Measurements from ENCODE around the gene ZNF556. TPM values are rescaled to one million over a fixed set of nuclear protein-coding genes. Genes with fewer than 3 reads are reported as not detected.

ZNF556 gene
- total RNA-seq, 1 experiment from 2014 or later = not detected

DNA sequence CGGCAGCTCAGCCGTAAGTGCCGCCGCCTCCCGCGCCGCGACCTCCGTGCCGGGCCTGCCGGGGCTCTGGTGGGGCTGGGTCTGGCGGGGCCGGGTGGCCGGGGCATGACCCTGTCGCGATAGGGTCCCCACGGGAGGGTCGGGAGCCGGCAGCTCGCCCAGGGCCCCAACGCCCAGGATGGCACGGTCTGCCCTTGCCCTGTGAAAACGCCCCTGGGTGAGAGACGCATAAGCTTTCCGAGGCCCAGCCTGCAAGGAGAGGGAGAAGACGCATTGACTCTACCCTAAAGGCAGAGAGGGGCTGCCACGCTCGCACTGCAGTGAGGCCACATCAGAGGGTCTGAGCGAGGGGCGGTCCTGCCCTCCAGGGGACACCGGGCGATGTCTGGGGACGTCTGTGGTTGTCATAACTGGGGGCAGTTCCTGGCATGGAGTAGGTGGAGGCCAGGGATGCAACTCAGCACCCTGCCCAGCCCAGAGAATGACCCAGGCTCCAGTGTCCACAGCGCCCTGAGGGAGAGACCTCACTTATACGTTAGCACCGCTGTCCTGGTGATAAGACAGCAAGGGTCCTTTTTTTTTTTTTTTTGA, 46.9 kb upstream of the ZNF556 start:
- H2AFZ ChIP-seq (ENCODE audit: low read depth, low read length, poor library complexity, severe bottlenecking) = no peak overlapping the region
- DNase-seq (ENCODE audit: low read depth, low spot score) (no peak), ATAC-seq (peak; percentile 35)
- H4K20me1 ChIP-seq (ENCODE audit: insufficient read depth) = no peaks in the 10 kb centered on the region
- H3K9me3 ChIP-seq (ENCODE audit: control insufficient read depth in 1 of 2, insufficient read depth in 1 of 2, low read depth in 1 of 2, low read length in 2 of 2) = no peaks in the 10 kb centered on the region
- ChIA-PET CTCF (no interaction called here), RAD21 (ENCODE audit: low non-redundant PET in 1 of 2, low total read pairs in 2 of 2, uncharacterized antibody in 2 of 2, unreplicated experiment in 2 of 2) (no interaction called here), POLR2A (interaction anchor here (0.6 kb wide), 1 partner anchor 917 kb away, joined by 4 read pairs; no protein-coding TSS in a partner anchor)
- H3K4me3 ChIP-seq (replicated peaks in 1 of 2; ENCODE audit: low read depth in 1 of 2, low read length in 2 of 2) = peak overlapping the region; percentile 65 to 95
- peak overlapping the region; percentile 53; the same call in 1 of the 2 replicates for H3K27ac ChIP-seq (ENCODE audit: low read depth, low read length)
- no peaks in the 10 kb centered on the region for H3K9me2 ChIP-seq (ENCODE audit: insufficient read depth)
- peaks cover 6 to 18% of the 10 kb centered on the region in 2 experiments for H3K4me1 ChIP-seq (ENCODE audit: control insufficient read depth in 1 of 2, insufficient read depth in 2 of 2, low read length in 2 of 2)
- no peaks in the 10 kb centered on the region for H3K27me3 ChIP-seq (ENCODE audit: insufficient read depth, low read length)
- no peaks in the 10 kb centered on the region for H3K36me3 ChIP-seq (ENCODE audit: control insufficient read depth in 1 of 2, insufficient read depth in 2 of 2, low read length in 2 of 2)
- H3K9ac ChIP-seq (ENCODE audit: low read length) = peak overlapping the region; percentile 79
- peak overlapping the region; percentile 98 for H3K4me2 ChIP-seq (ENCODE audit: low read length)
- BruUV-seq (replicated peaks) = no TSS peak
- intact Hi-C loops (cut with micrococcal nuclease) = no loop called here
- peak; percentile 78; the same call in 1 of the 2 replicates for TF ChIP-seq ZFX (IDR thresholded peaks at IDR 0.05)
- TF ChIP-seq, protein P1, sequence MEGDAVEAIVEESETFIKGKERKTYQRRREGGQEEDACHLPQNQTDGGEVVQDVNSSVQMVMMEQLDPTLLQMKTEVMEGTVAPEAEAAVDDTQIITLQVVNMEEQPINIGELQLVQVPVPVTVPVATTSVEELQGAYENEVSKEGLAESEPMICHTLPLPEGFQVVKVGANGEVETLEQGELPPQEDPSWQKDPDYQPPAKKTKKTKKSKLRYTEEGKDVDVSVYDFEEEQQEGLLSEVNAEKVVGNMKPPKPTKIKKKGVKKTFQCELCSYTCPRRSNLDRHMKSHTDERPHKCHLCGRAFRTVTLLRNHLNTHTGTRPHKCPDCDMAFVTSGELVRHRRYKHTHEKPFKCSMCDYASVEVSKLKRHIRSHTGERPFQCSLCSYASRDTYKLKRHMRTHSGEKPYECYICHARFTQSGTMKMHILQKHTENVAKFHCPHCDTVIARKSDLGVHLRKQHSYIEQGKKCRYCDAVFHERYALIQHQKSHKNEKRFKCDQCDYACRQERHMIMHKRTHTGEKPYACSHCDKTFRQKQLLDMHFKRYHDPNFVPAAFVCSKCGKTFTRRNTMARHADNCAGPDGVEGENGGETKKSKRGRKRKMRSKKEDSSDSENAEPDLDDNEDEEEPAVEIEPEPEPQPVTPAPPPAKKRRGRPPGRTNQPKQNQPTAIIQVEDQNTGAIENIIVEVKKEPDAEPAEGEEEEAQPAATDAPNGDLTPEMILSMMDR (IDR thresholded peaks at IDR 0.05 in 2 of 3, conservative IDR thresholded peaks at IDR 0.05 in 1 of 3; ENCODE audit: borderline replicate concordance in 1 of 3, insufficient read depth in 1 of 3, low read depth in 2 of 3, low read length in 2 of 3) = no peak
- H3K79me2 ChIP-seq (ENCODE audit: insufficient read depth, low read length) = 0 out of 2 replicates have a peak, but pooled peaks cover 4% of the 10 kb centered on the region

DNA sequence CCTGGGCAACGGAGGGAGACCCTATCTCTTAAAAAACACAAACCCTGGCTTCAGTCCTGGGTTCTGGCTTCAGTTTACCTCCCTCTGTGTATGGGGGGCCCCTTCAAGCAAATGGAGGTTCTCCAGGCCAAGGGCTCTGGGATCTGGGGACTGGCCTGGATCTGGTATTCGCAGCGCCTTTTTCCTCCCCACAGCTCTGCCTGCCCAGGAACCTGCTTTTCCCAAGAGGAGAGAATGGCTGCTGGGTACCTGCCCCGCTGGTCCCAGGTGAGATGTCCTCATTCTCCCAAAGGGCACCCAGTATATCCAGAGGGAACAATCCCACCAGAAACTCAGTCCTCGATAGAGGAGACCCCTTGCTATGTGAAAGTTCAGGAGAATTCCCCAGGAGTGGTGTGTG, 44.3 kb upstream of the ZNF556 start:
- Histone ChIP-seq H3K27me3 (ENCODE audit: insufficient read depth, low read length) (no peaks in the 10 kb centered on the region), H3K9me3 (ENCODE audit: control insufficient read depth in 1 of 2, insufficient read depth in 1 of 2, low read depth in 1 of 2, low read length in 2 of 2) (no peaks in the 10 kb centered on the region; a peak in 1 of 4 replicates), H4K20me1 (ENCODE audit: insufficient read depth) (no peaks in the 10 kb centered on the region), H3K79me2 (ENCODE audit: insufficient read depth, low read length) (0 out of 2 replicates have a peak, but pooled peaks cover 4% of the 10 kb centered on the region), H3K9ac (ENCODE audit: low read length) (no peak overlapping the region), H3K27ac (ENCODE audit: low read depth, low read length) (no peak overlapping the region), H3K4me3 (replicated peaks in 1 of 2; ENCODE audit: low read depth in 1 of 2, low read length in 2 of 2) (no peak overlapping the region), H2AFZ (ENCODE audit: low read depth, low read length, poor library complexity, severe bottlenecking) (no peak overlapping the region), H3K4me1 (ENCODE audit: control insufficient read depth in 1 of 2, insufficient read depth in 2 of 2, low read length in 2 of 2) (peaks cover 3 to 9% of the 10 kb centered on the region in 2 experiments; a peak in 3 of 4 replicates), H3K4me2 (ENCODE audit: low read length) (no peak overlapping the region), H3K9me2 (ENCODE audit: insufficient read depth) (no peaks in the 10 kb centered on the region), H3K36me3 (ENCODE audit: control insufficient read depth in 1 of 2, insufficient read depth in 2 of 2, low read length in 2 of 2) (no peaks in the 10 kb centered on the region)
- TF ChIP-seq ZFX (IDR thresholded peaks at IDR 0.05) = no peak
- no peak for DNase-seq (ENCODE audit: low read depth, low spot score)
- CTCF ChIA-PET = no interaction called here
- RAD21 ChIA-PET (ENCODE audit: low non-redundant PET in 1 of 2, low total read pairs in 2 of 2, uncharacterized antibody in 2 of 2, unreplicated experiment in 2 of 2) = no interaction called here
- no TSS peak for BruUV-seq (replicated peaks)
- intact Hi-C loops (cut with micrococcal nuclease) = no loop called here
- POLR2A ChIA-PET = no interaction called here
- no peak for ATAC-seq

All from HCT116 (cell line).